Mesothelial cell of epicardium (in vitro differentiated cells): ENCODE measurements around the gene FANCD2. TPM values are rescaled to one million over a fixed set of nuclear protein-coding genes. Genes with fewer than 3 reads are reported as not detected.
A peak's percentile ranks its signal among the peaks of the same experiment; 100 is the strongest.

ENCODE experiments used
- DNase-seq, 2 experiments: peaks; one replicate each; pipeline ENCODE4 v3.0.0; 2021; ENCODE audit warnings: low spot score in 2 of 2; ENCODE audit not compliant: unreplicated experiment in 2 of 2
- H3K27ac Mint-ChIP-seq: 2 replicates; pipeline ENCODE4 v1.8.0; 2021; ENCODE audit warnings: mixed read lengths
- H3K27me3 Mint-ChIP-seq: 2 replicates; pipeline ENCODE4 v1.8.0; 2021; ENCODE audit warnings: low read depth, mixed read lengths
- H3K36me3 Mint-ChIP-seq: 2 replicates; pipeline ENCODE4 v1.8.0; 2021; ENCODE audit warnings: mixed read lengths
- H3K4me1 Mint-ChIP-seq: 2 replicates; pipeline ENCODE4 v1.8.0; 2021; ENCODE audit warnings: mixed read lengths
- H3K4me3 Mint-ChIP-seq: 2 replicates; pipeline ENCODE4 v1.8.0; 2021; ENCODE audit warnings: mild to moderate bottlenecking, moderate library complexity, mixed read lengths
- H3K9me3 Mint-ChIP-seq: 2 replicates; pipeline ENCODE4 v1.8.0; 2021; ENCODE audit warnings: mixed read lengths
- total RNA-seq: library from RNA; stranded (reverse); gene quantifications from 3 replicates; pipeline ENCODE4 v1.2.1, GENCODE V29; 2021
- TF ChIP-seq, protein P1 (sequence below): fragments of 200-600 bp; sonication (generic); IDR thresholded peaks from one replicate; pipeline ENCODE4 v1.5.0; 2021; ENCODE audit warnings: antibody characterized with exemption; ENCODE audit not compliant: unreplicated experiment

Gene FANCD2
- total RNA-seq, 1 donor from 2014 or later: 17.9 TPM

DNA sequence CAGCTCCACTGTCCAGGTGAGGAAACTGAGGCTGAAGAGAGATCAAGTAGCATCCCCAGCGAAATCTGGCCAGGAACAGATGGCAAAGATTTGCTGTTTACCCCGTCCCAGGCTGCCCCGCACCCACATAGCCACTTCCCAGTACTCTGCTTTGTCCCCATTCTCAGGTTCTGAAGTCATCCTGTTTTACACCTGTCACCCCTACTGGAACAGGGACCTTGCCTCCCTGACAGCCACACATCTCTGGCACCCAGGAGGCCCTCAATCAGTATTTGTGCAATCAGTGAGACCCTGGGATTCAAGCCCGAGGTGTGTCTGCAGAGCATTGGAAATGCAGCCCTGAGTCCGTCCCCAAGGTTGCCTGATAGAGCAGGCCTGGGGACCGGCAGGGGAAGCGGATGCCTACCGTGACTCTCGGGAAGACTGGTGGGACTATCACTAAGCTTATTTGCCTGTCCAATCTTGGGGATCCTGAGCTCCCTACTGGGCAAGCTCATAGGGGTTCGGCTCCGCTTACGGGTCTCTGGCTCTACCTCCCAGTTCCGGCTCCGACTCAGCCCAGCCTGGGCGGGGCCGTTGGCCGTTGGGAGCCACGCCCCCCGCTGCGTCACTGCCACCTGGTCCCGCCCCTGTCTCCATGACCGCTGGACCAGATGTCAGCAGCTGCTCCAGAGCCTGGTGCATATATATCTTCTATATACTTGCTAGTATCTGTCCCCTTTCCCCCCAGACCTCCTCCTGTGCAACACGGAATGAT lies 17.5 kb upstream of the FANCD2 start:
- peak; percentile 65 to 89 for DNase-seq
- H3K36me3 Mint-ChIP-seq: no peaks in the 10 kb centered on the region
- H3K4me3 Mint-ChIP-seq: peak overlapping the region; percentile 68
- TF ChIP-seq, protein P1, sequence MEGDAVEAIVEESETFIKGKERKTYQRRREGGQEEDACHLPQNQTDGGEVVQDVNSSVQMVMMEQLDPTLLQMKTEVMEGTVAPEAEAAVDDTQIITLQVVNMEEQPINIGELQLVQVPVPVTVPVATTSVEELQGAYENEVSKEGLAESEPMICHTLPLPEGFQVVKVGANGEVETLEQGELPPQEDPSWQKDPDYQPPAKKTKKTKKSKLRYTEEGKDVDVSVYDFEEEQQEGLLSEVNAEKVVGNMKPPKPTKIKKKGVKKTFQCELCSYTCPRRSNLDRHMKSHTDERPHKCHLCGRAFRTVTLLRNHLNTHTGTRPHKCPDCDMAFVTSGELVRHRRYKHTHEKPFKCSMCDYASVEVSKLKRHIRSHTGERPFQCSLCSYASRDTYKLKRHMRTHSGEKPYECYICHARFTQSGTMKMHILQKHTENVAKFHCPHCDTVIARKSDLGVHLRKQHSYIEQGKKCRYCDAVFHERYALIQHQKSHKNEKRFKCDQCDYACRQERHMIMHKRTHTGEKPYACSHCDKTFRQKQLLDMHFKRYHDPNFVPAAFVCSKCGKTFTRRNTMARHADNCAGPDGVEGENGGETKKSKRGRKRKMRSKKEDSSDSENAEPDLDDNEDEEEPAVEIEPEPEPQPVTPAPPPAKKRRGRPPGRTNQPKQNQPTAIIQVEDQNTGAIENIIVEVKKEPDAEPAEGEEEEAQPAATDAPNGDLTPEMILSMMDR: no peak
- peak overlapping the region; percentile 66 for H3K27ac Mint-ChIP-seq
- no peaks in the 10 kb centered on the region for H3K27me3 Mint-ChIP-seq
- peaks cover 13% of the 10 kb centered on the region for H3K4me1 Mint-ChIP-seq
- H3K9me3 Mint-ChIP-seq: no peaks in the 10 kb centered on the region

DNA sequence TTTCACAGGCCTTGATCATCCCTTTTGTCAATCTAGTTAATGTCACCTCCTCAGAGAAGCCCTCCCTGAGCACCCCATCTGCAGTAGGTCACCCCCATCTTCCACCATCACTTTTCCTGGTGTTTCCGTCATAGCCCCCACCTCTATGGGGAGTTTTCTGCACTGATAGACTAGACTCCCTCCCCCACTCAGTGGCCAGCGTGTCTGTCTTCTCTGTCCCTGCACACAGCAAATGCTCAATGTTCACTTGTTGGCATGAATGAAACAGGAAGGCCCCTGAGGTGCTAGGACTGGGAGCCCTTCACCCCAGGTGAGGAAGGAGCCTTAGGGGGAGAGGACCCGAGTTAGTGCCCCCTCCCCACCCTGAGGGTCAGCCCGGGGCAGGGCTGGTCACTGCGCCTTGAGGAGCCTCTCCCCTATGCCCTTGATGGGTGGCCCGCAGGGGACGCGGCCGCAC lies 15.8 kb upstream of the FANCD2 start:
- H3K27ac Mint-ChIP-seq: peak overlapping the region; percentile 67
- H3K4me1 Mint-ChIP-seq: peaks cover 16% of the 10 kb centered on the region
- H3K36me3 Mint-ChIP-seq: no peaks in the 10 kb centered on the region
- peak overlapping the region; percentile 72 for H3K4me3 Mint-ChIP-seq
- no peak for DNase-seq
- no peaks in the 10 kb centered on the region for H3K9me3 Mint-ChIP-seq
- H3K27me3 Mint-ChIP-seq: no peaks in the 10 kb centered on the region
- TF ChIP-seq, protein P1: no peak

DNA sequence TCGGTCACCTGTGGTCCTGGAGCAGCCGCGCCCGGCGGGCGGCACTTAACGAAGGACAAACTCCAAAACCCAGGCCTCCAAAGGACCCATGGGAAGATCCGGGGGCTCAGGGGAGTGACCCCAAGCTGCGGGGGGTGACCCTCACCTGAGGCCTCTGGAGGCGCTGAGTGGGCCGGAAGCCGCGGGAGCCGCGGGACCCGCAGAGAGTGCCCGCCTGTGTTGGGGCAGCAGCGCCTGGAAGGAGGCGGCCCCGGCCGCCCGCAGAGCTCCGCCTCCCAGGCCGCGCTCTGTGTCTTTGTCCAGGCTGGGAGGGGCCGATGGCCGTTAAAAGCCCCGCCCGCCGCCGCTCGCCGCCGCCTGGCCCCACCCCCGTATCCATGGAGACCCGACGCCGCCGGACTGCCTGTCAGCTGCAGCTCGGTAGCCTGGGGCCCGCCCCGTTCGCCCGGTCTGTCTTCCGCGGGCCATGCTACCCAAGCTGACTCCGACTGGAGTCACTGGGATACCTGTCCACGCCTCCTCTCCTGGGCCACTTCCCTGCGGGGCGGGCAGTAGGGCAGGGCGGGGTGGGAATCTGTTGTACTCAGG lies 15.3 kb upstream of the FANCD2 start:
- Mint-ChIP-seq H3K36me3 (no peaks in the 10 kb centered on the region), H3K4me3 (peak overlapping the region; percentile 72), H3K9me3 (no peaks in the 10 kb centered on the region), H3K27ac (no peak overlapping the region), H3K4me1 (peaks cover 20% of the 10 kb centered on the region), H3K27me3 (no peaks in the 10 kb centered on the region)
- peak; percentile 95 to 96 for DNase-seq
- TF ChIP-seq, protein P1: no peak

DNA sequence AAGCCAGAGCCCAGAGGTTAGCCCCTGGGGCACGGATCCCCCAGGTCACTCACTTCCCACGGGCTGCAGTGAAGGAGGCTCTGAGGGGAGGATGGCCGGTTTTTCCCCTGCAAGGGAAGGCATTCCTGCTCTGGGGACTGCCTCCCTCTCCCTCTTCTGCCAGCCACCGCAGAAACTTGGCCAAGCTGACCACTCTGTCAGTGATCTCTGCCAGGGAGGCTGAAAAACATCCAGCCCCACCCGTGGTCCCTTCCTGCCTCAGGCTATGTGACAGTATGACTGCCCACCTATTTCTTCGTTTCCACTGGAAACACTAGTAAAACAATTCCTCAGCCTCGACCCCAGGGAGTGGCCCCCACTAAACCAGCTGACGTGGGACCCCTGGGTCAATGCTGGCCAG lies 14.6 kb upstream of the FANCD2 start:
- H3K4me3 Mint-ChIP-seq: peak overlapping the region; percentile 72
- DNase-seq: no peak
- H3K4me1 Mint-ChIP-seq: peaks cover 20% of the 10 kb centered on the region
- H3K27ac Mint-ChIP-seq: no peak overlapping the region
- no peaks in the 10 kb centered on the region for H3K27me3 Mint-ChIP-seq
- H3K36me3 Mint-ChIP-seq: no peaks in the 10 kb centered on the region
- no peaks in the 10 kb centered on the region for H3K9me3 Mint-ChIP-seq
- TF ChIP-seq, protein P1: no peak

DNA sequence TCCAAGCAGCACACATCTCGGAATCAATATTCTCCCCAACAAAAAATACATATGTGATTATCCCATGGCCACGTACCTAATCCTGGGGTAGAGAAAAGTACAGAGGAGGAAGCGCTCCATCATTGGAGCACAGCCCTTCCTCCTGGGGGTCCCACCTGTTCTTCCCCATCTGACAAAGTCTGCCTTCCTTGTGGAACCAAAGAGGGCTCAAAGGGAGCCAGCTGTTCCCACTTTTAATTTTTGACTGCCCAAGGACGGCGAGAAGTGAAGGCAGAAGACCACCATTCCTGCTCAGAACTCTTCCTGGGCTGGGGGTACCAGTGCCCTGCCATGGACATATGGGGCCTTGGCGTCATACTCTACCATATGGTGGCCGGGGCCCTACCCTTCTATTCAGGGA lies 14.1 kb upstream of the FANCD2 start:
- TF ChIP-seq, protein P1: no peak
- Mint-ChIP-seq H3K9me3 (no peaks in the 10 kb centered on the region), H3K27ac (no peak overlapping the region), H3K4me1 (peaks cover 20% of the 10 kb centered on the region), H3K27me3 (no peaks in the 10 kb centered on the region), H3K36me3 (no peaks in the 10 kb centered on the region), H3K4me3 (peak overlapping the region; percentile 72)
- DNase-seq: no peak
